Measurements from ENCODE around the gene UGT2B10. TPM values are rescaled to one million over a fixed set of nuclear protein-coding genes. Genes with fewer than 3 reads are reported as not detected.

Gene UGT2B10
- total and polyA plus RNA-seq, 2 of the 8 experiments (the other 6 are each of a cell fraction or from before 2014, with no cell fraction given): not detected

- Histone ChIP-seq H3K27ac (ENCODE audit: low read depth, low read length) (no peak overlapping the region), H3K4ac (replicated peaks; ENCODE audit: insufficient read length, low read depth, low read length) (no peak overlapping the region), H4K91ac (replicated peaks; ENCODE audit: insufficient read length, low read length) (no peak overlapping the region), H3K23ac (ENCODE audit: insufficient read length) (no peak overlapping the region), H3K79me2 (ENCODE audit: control insufficient read depth in 1 of 2, insufficient read depth in 2 of 2, low read length in 2 of 2) (no peaks in the 10 kb centered on the region), H3K18ac (ENCODE audit: extremely low read depth, low read length) (no peak overlapping the region), H3K9me3 (ENCODE audit: insufficient read depth in 2 of 2, low read depth in 1 of 2, low read length in 1 of 2) (no peaks in the 10 kb centered on the region), H2BK15ac (ENCODE audit: low read length) (no peak overlapping the region), H2BK20ac (ENCODE audit: low read length) (no peak overlapping the region), H3K14ac (ENCODE audit: insufficient read length) (no peak overlapping the region), H3K27me3 (replicated peaks in 1 of 4; ENCODE audit: control insufficient read depth in 3 of 4, extremely low read depth in 1 of 4, insufficient read depth in 3 of 4, low read length in 3 of 4) (no peaks in the 10 kb centered on the region), H3K56ac (replicated peaks; ENCODE audit: insufficient read length, low read depth, low read length) (no peak overlapping the region), H3K4me1 (replicated peaks in 1 of 4; ENCODE audit: control insufficient read depth in 3 of 4, insufficient read depth in 4 of 4, low read length in 3 of 4) (no peaks in the 10 kb centered on the region), H2AFZ (ENCODE audit: low read length) (no peak overlapping the region), H3K4me2 (ENCODE audit: insufficient read depth in 1 of 2, low read depth in 2 of 2, low read length in 2 of 2) (no peak overlapping the region), H3K79me1 (ENCODE audit: low read depth, low read length) (no peaks in the 10 kb centered on the region), H2AK5ac (ENCODE audit: low read depth, low read length) (no peak overlapping the region), H4K20me1 (replicated peaks in 1 of 2; ENCODE audit: control insufficient read depth in 1 of 2, insufficient read depth in 2 of 2, low read length in 2 of 2) (no peaks in the 10 kb centered on the region), H2BK5ac (ENCODE audit: low read depth, low read length) (no peak overlapping the region), H2BK120ac (replicated peaks; ENCODE audit: low read depth, low read length) (no peak overlapping the region), H3K36me3 (ENCODE audit: control insufficient read depth in 2 of 4, insufficient read depth in 4 of 4, low read length in 3 of 4) (no peaks in the 10 kb centered on the region), H3K9ac (replicated peaks in 1 of 4; ENCODE audit: extremely low read depth in 1 of 4, low read depth in 3 of 4, low read length in 3 of 4) (no peak overlapping the region), H2BK12ac (ENCODE audit: low read depth, low read length) (no peak overlapping the region), H4K5ac (ENCODE audit: insufficient read length, low read depth, low read length) (no peak overlapping the region), H3K23me2 (ENCODE audit: low read depth, low read length) (no peaks in the 10 kb centered on the region; the same call in 1 of the 2 replicates), H4K8ac (ENCODE audit: extremely low read depth, insufficient read depth, low read length) (no peak overlapping the region), H3K4me3 (ENCODE audit: extremely low read depth in 1 of 4, insufficient read depth in 2 of 4, low read depth in 3 of 4, low read length in 4 of 4) (no peak overlapping the region)
- CTCF ChIA-PET (ENCODE audit: partially characterized antibody): interaction anchor here (1.1 to 1.5 kb wide), 4 partner anchors 10 to 376 kb away, joined by 3 read pairs; no protein-coding TSS in a partner anchor
- no peak for DNase-seq (ENCODE audit: low read depth in 1 of 2, low spot score in 2 of 2)
- FAIRE-seq: no peak
- POLR2A ChIA-PET (ENCODE audit: partially characterized antibody): no interaction called here
- TF ChIP-seq KDM4A (IDR thresholded peaks at IDR 0.05; ENCODE audit: low read depth, low read length, severe bottlenecking) (no peak), SIRT6 (IDR thresholded peaks at IDR 0.05; ENCODE audit: low read length) (no peak), CTBP2 (IDR thresholded peaks at IDR 0.05; ENCODE audit: borderline replicate concordance, insufficient read depth, insufficient read length, low read length) (no peak), CHD2 (IDR thresholded peaks at IDR 0.05; ENCODE audit: low read length) (no peak), MAFK (IDR thresholded peaks at IDR 0.05; ENCODE audit: low read depth, low read length) (no peak), FOSL1 (IDR thresholded peaks at IDR 0.05; ENCODE audit: insufficient read depth, low read depth, low read length) (no peak), GABPA (IDR thresholded peaks at IDR 0.05; ENCODE audit: borderline replicate concordance, insufficient read depth, low read length) (no peak), TAF7 (optimal IDR thresholded peaks at IDR 0.05; ENCODE audit: borderline replicate concordance, low read depth, low read length) (no peak), MAX (IDR thresholded peaks at IDR 0.05) (no peak), ZNF274 (IDR thresholded peaks at IDR 0.05; ENCODE audit: borderline replicate concordance, extremely low read depth, low read length) (no peak), EGR1 (IDR thresholded peaks at IDR 0.05; ENCODE audit: borderline replicate concordance, low read depth, low read length) (no peak), SIX5 (IDR thresholded peaks at IDR 0.05; ENCODE audit: low read depth, low read length) (no peak)
- TF ChIP-seq, protein P1, sequence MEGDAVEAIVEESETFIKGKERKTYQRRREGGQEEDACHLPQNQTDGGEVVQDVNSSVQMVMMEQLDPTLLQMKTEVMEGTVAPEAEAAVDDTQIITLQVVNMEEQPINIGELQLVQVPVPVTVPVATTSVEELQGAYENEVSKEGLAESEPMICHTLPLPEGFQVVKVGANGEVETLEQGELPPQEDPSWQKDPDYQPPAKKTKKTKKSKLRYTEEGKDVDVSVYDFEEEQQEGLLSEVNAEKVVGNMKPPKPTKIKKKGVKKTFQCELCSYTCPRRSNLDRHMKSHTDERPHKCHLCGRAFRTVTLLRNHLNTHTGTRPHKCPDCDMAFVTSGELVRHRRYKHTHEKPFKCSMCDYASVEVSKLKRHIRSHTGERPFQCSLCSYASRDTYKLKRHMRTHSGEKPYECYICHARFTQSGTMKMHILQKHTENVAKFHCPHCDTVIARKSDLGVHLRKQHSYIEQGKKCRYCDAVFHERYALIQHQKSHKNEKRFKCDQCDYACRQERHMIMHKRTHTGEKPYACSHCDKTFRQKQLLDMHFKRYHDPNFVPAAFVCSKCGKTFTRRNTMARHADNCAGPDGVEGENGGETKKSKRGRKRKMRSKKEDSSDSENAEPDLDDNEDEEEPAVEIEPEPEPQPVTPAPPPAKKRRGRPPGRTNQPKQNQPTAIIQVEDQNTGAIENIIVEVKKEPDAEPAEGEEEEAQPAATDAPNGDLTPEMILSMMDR (IDR thresholded peaks at IDR 0.05; ENCODE audit: control extremely low read depth in 1 of 3, insufficient read depth in 1 of 3, low read depth in 1 of 3, low read length in 3 of 3): no peak
Observed at GRCh38 chr4:68874507-68874906, 58.7 kb downstream of the UGT2B10 start.

All from H1 (cell line).